GM13976 (cell line): ENCODE measurements around the gene CMTM8.

Experiments used
- DNase-seq: peaks from one replicate; pipeline ENCODE4 v3.0.0; 2012; ENCODE audit warnings: low spot score
- in situ Hi-C: fragments of 300-500 bp; cut with MboI; formaldehyde crosslinking; loops from one replicate; pipeline ENCODE4 v1.12.0; 2022; ENCODE audit warnings: low sequenced_read_pairs, mixed read lengths, inconsistent platforms; ENCODE audit not compliant: unreplicated experiment
- TF ChIP-seq, protein P1 (sequence below): IDR thresholded peaks from 2 replicates; pipeline ENCODE4 v1.5.1; 2012; ENCODE audit warnings: borderline replicate concordance, mild to moderate bottlenecking; ENCODE audit not compliant: insufficient read depth; ENCODE audit errors: extremely low read depth, missing control alignments, control extremely low read depth

CMTM8 gene

DNA sequence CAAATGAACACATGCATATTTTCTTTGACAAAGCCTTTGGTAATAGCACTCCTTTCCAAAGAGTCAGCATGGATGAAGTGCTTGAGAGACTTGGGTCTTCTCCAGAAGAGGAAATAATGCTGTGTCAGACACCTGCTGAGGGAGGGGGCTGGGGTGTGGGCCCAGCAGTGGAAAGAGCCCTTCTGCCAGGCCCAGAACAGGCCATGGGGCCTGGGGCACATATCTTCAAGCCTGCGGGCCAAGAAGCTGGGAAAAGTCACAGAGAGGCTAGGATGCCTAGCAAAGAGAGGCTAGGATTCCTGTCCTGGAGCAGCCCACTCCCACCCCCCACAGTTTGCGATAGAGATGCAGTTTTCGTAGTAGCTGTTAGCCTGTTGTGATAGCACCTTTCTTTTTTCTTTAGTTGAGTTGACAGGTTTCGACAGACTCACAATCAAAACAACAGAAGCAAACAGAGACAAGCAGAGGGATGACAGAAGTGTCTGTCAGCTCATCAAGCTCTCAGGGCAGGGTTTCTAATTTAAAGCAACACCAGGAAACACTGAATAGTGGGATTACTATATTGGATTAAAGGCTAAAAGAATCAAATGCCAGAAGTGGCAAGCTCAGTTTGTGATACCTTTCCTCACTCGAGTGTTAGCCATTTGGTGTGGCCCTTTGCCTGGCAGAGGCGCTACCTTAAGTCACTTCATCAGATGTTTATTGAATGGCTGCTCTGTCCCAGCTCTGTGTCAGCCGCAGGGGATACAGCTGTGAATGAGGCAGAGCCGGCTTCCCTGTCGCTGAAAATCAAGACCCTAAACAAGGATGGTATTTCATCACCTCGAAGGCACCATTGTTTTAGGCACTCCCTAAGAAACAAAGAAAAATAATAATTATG, 172.1 kb downstream of the CMTM8 start:
- TF ChIP-seq, protein P1, sequence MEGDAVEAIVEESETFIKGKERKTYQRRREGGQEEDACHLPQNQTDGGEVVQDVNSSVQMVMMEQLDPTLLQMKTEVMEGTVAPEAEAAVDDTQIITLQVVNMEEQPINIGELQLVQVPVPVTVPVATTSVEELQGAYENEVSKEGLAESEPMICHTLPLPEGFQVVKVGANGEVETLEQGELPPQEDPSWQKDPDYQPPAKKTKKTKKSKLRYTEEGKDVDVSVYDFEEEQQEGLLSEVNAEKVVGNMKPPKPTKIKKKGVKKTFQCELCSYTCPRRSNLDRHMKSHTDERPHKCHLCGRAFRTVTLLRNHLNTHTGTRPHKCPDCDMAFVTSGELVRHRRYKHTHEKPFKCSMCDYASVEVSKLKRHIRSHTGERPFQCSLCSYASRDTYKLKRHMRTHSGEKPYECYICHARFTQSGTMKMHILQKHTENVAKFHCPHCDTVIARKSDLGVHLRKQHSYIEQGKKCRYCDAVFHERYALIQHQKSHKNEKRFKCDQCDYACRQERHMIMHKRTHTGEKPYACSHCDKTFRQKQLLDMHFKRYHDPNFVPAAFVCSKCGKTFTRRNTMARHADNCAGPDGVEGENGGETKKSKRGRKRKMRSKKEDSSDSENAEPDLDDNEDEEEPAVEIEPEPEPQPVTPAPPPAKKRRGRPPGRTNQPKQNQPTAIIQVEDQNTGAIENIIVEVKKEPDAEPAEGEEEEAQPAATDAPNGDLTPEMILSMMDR, result no peak
- in situ Hi-C loops, result no loop called here
- DNase-seq, result no peak

DNA sequence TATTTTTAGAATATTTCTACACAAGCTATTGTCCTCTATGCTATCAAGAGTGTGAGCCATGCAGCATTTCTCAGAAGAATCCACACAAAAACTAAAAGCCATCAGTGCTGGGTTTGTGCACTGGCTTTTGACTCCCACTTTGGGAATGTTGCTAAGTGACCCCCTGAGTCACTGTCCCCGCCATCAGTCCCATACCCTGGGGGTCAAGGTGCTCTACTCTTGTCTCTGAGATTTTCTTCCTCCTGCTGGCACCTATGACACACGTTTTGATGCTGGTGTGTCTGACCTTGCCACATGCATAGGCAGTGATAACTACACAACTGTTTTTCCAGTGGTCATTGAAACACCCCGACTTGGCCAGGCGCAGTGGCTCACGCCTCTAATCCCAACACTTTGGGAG, 173.0 kb downstream of the CMTM8 start:
- TF ChIP-seq, protein P1, result no peak
- in situ Hi-C loops, result no loop called here
- DNase-seq, result no peak

DNA sequence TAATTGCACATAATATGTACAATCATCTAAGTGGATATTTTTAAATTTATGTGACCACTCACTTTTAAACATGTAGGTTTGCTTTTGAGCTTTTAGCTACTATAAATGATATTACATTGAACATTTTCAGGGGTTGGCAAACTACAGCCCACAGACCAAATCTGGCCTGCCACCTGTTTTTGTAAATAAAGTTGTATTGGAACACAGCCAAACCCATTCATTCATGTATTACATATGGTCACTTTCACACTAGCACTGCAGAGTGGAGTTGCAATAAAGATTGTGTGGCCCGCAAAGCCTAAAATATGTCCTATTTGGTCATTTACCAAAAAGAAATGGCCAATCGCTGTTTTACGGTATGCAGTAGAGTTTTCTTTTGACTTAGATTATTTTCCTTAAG, 174.4 kb downstream of the CMTM8 start:
- no peak for DNase-seq
- in situ Hi-C loops, result no loop called here
- TF ChIP-seq, protein P1, result no peak

DNA sequence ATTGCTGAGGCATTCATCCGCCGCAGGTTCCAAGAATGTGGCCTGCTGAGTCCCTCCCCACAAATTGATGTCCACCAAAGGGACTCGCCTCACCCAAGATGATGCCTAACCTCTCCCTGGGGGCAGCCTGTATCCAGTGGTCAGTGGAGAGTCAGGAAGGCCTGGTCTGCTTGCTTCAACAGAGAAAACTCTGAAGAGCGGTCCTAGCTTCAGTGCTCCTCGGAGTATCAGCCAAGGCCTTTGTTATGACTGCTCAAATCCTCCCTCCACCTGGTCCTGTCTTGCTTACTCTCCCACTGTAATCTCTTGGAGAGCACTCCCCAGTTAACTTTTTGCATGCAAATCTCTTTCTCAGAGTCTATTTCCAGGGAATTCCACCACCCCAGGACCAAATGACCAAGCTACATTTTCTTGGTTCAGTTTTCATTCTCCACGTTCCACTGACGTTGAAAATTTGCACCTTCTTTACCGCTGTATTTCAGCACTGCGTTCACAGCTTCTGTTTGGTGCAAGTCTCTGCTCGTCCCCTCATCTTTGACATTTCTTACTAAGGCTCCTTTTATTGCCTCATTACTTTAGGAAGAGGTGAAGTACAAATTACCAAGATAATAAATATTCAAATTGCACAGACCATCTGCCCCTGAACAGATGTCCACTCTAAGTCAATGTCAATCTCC, 175.5 kb downstream of the CMTM8 start:
- in situ Hi-C loops, result no loop called here
- TF ChIP-seq, protein P1, result no peak

DNA sequence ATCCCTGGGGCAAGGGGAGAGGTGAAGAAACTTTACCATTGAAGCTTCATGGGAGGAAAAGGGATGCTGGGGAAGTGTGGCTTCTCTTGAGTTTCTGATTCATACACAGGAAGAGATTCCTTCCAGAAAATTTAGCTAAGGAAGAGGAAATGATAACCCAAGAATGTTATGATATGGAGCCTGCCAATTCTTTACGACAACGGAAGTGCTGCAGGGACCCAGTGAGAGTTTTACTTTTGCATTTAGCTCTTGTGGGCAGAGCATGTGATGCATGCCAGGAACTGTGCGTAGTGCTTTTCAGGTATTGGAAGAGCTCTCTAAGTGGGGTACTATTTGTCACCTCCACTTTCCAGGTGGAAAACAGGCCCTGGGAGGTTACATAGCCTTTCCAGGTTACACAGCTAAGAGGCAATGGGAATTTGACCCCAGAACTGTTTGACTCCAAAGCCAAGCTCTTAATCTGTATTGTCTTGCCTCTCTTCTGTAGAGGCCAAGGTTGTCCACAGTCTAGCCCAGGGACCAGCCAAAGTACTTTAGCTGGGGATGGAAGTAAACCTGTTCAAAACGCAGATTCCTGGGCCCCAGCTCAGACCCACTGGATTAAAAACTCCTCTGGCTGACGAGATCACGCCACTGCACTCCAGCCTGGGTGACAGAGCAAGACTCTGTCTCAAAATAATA, 176.2 kb downstream of the CMTM8 start:
- in situ Hi-C loops, result no loop called here
- TF ChIP-seq, protein P1, result no peak
- no peak for DNase-seq

More for the DNA sequence above, 175.5 kb downstream of the CMTM8 start:
- no peak for DNase-seq

DNA sequence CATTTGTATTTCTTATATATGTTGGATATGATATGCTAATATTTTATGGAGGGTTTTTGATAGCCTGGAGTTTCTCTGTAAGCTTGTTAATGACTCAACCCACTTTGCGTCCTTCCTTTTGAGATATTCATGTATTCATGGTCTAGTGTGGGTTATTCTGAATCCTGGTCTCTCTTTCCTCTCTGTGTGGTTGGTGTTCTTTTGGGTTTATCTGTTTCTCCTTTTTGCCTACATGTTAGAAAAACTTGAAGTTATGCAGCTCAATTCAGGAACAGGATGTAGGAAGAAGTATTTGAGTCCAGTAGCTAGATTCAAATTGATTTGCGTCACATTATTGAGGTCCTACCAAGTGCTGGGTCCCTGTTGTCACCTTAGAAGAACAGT, 181.3 kb downstream of the CMTM8 start:
- DNase-seq, result no peak
- in situ Hi-C loops, result no loop called here

More for the DNA sequence above, 181.3 kb downstream of the CMTM8 start:
- TF ChIP-seq, protein P1, result no peak
